DOHH2 (cell line): Measurements from ENCODE around the gene CLASP2.

Source experiments
- EZH2phosphoT487 ChIP-seq: fragments of 200-600 bp; sonication (generic); IDR thresholded peaks from 2 replicates; pipeline ENCODE4 v1.6.1; 2017; ENCODE audit warnings: borderline replicate concordance, mild to moderate bottlenecking, antibody characterized with exemption, low read length, moderate library complexity, mixed read lengths
- TF ChIP-seq, protein P1 (sequence below): fragments of 200-600 bp; sonication (generic); IDR thresholded peaks from one replicate; pipeline ENCODE4 v1.5.1; 2014; ENCODE audit warnings: antibody characterized with exemption, mild to moderate bottlenecking, low read depth, low read length; ENCODE audit not compliant: poor library complexity, severe bottlenecking

DNA sequence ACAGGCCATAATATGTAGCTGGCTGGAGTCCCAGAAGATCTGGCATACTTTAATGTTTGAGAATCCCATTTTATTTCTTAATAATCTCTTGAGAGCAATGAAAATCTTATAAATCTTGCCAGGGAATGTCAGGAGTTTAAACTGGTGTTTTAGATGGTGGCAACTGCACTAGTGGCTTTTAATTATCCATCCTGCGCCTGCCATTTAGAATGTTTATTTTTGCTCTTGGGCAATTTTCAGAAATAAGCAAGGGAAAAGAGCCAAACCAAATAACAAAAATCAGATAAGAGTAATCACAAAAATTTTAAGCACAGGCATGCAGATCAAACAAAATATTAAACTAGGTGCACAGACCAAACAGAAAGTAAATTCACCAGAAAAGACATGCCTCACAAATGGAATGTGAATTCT, 235.9 kb downstream of the CLASP2 start:
- TF ChIP-seq, protein P1, sequence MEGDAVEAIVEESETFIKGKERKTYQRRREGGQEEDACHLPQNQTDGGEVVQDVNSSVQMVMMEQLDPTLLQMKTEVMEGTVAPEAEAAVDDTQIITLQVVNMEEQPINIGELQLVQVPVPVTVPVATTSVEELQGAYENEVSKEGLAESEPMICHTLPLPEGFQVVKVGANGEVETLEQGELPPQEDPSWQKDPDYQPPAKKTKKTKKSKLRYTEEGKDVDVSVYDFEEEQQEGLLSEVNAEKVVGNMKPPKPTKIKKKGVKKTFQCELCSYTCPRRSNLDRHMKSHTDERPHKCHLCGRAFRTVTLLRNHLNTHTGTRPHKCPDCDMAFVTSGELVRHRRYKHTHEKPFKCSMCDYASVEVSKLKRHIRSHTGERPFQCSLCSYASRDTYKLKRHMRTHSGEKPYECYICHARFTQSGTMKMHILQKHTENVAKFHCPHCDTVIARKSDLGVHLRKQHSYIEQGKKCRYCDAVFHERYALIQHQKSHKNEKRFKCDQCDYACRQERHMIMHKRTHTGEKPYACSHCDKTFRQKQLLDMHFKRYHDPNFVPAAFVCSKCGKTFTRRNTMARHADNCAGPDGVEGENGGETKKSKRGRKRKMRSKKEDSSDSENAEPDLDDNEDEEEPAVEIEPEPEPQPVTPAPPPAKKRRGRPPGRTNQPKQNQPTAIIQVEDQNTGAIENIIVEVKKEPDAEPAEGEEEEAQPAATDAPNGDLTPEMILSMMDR, result no peak
- TF ChIP-seq EZH2phosphoT487, result no peak
